Astrocyte (in vitro differentiated cells and primary cell): Measurements from ENCODE around the gene TP73.

Experiments
- CTCF ChIP-seq: IDR thresholded peaks from 2 replicates; pipeline ENCODE4 v1.5.1; 2011; ENCODE audit warnings: low read depth, mild to moderate bottlenecking, inconsistent platforms, low read length, moderate library complexity; ENCODE audit not compliant: insufficient read depth
- EZH2 ChIP-seq: IDR thresholded peaks from 2 replicates; pipeline ENCODE4 v1.6.1; 2012; ENCODE audit warnings: mild to moderate bottlenecking, low read length, inconsistent platforms; ENCODE audit not compliant: insufficient read depth

- TF ChIP-seq CTCF (no peak), EZH2 (no peak)
Observed at GRCh38 chr1:3777078-3777547, 124.8 kb downstream of the TP73 start.
